HEK293T (cell line): Measurements from ENCODE around the gene USP31.

Experiments used
- CTBP1 ChIP-seq: fragments of 450-650 bp; IDR thresholded peaks from 2 replicates; pipeline ENCODE4 v1.6.1; 2016; ENCODE audit warnings: borderline replicate concordance
- ELF4 ChIP-seq: fragments of 450-650 bp; IDR thresholded peaks from 2 replicates; pipeline ENCODE4 v1.6.1; 2017; ENCODE audit warnings: antibody characterized with exemption
- FOXA1 ChIP-seq: fragments of 450-650 bp; IDR thresholded peaks from 2 replicates; pipeline ENCODE4 v1.6.1; 2016; ENCODE audit warnings: mild to moderate bottlenecking
- L3MBTL2 ChIP-seq: fragments of 450-650 bp; conservative IDR thresholded peaks from 2 replicates; pipeline ENCODE4 v1.6.1; 2016; ENCODE audit warnings: mild to moderate bottlenecking
- NFRKB ChIP-seq: fragments of 450-650 bp; IDR thresholded peaks from 2 replicates; pipeline ENCODE4 v1.6.1; 2016; ENCODE audit warnings: mild to moderate bottlenecking, moderate library complexity
- SUZ12 ChIP-seq: fragments of 450-650 bp; IDR thresholded peaks from 2 replicates; pipeline ENCODE4 v1.6.1; 2016; ENCODE audit warnings: mild to moderate bottlenecking

DNA sequence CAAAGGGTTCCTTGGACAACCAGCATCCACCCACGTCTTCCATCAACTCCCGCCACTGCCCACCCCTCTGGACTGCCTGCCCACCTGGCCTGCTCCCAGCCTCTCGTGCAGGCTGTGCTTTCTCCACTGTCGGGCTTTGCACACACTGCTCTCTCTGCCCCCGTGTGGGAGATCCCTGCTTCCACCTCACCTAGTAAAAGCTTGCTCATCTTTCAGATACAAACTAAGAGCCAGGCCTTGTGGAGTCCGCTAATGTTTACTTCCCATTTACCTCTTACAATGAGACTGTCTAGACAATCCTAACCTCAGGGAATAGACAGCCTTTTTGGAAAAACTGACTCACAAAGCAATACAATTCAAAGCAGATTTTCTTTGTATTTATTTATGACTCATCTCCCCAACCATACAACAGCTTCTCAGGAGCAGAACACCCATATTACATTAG, 67.6 kb downstream of the USP31 start:
- TF ChIP-seq L3MBTL2 = no peak
- TF ChIP-seq NFRKB = no peak
- TF ChIP-seq CTBP1 = no peak
- no peak for TF ChIP-seq ELF4
- TF ChIP-seq SUZ12 = no peak
- no peak for TF ChIP-seq FOXA1
